Lower lobe of right lung (tissue), 2 donors: ENCODE measurements around the gene GUCA2A. TPM values are rescaled to one million over a fixed set of nuclear protein-coding genes. Genes with fewer than 3 reads are reported as not detected.
A peak's percentile ranks its signal among the peaks of the same experiment; 100 is the strongest.

Experiments used
- ATAC-seq, 2 donors: fragments of 200-7000 bp; cut with Tn5 transposase; one replicate each; pipeline ENCODE4 v1.9.1; 2020 to 2022; ENCODE audit warnings: mild to moderate bottlenecking in 2 of 2, moderate library complexity in 2 of 2
- DNase-seq: peaks from one replicate; pipeline ENCODE4 v3.0.0-alpha.2; 2020
- H3K27ac ChIP-seq: fragments of 200-600 bp; one replicate; pipeline ENCODE4 v1.8.0; 2022
- H3K27me3 ChIP-seq: fragments of 200-600 bp; one replicate; pipeline ENCODE4 v1.8.0; 2022; ENCODE audit warnings: low read depth
- H3K36me3 ChIP-seq: fragments of 200-600 bp; one replicate; pipeline ENCODE4 v1.8.0; 2022; ENCODE audit warnings: mild to moderate bottlenecking
- H3K4me1 ChIP-seq: fragments of 200-600 bp; one replicate; pipeline ENCODE4 v1.8.0; 2022
- H3K4me3 ChIP-seq: fragments of 200-600 bp; one replicate; pipeline ENCODE4 v1.8.0; 2022; ENCODE audit warnings: mild to moderate bottlenecking
- H3K9me3 ChIP-seq: fragments of 200-600 bp; one replicate; pipeline ENCODE4 v1.8.0; 2022
- intact Hi-C: fragments of 100-400 bp; cut with DNase I; formaldehyde crosslinking; loops from one replicate; pipeline ENCODE4 v1.11.0; 2022
- total RNA-seq: library from RNA; stranded (reverse); fragmentation: NEBNext Ultra II Directional; extraction: Animal tissue kit (Norgen Biotek cat#: 25700); gene quantifications from one replicate; pipeline ENCODE4 v1.2.1, GENCODE V29; 2021
- TF ChIP-seq, protein P1 (sequence below): fragments of 200-600 bp; IDR thresholded peaks from one replicate; pipeline ENCODE4 v1.8.0; 2022; ENCODE audit warnings: antibody characterized with exemption, mild to moderate bottlenecking
- donor health status: DM: no; HTN: yes; CAD: no; lungs with severe emphysema.

The GUCA2A gene
- total RNA-seq, 1 donor from 2014 or later, result not detected

GRCh38 chr1:42135426-42135825 lies 29.1 kb downstream of the GUCA2A start:
- H3K4me1 ChIP-seq, result no peaks in the 10 kb centered on the region
- DNase-seq (no peak), ATAC-seq (peak; percentile 88)
- no peaks in the 10 kb centered on the region for H3K36me3 ChIP-seq
- TF ChIP-seq, protein P1, sequence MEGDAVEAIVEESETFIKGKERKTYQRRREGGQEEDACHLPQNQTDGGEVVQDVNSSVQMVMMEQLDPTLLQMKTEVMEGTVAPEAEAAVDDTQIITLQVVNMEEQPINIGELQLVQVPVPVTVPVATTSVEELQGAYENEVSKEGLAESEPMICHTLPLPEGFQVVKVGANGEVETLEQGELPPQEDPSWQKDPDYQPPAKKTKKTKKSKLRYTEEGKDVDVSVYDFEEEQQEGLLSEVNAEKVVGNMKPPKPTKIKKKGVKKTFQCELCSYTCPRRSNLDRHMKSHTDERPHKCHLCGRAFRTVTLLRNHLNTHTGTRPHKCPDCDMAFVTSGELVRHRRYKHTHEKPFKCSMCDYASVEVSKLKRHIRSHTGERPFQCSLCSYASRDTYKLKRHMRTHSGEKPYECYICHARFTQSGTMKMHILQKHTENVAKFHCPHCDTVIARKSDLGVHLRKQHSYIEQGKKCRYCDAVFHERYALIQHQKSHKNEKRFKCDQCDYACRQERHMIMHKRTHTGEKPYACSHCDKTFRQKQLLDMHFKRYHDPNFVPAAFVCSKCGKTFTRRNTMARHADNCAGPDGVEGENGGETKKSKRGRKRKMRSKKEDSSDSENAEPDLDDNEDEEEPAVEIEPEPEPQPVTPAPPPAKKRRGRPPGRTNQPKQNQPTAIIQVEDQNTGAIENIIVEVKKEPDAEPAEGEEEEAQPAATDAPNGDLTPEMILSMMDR, result no peak
- peak overlapping the region; percentile 1 for H3K27ac ChIP-seq
- intact Hi-C loops, result no loop called here
- no peaks in the 10 kb centered on the region for H3K9me3 ChIP-seq
- H3K4me3 ChIP-seq, result no peak overlapping the region
- no peaks in the 10 kb centered on the region for H3K27me3 ChIP-seq

DNA sequence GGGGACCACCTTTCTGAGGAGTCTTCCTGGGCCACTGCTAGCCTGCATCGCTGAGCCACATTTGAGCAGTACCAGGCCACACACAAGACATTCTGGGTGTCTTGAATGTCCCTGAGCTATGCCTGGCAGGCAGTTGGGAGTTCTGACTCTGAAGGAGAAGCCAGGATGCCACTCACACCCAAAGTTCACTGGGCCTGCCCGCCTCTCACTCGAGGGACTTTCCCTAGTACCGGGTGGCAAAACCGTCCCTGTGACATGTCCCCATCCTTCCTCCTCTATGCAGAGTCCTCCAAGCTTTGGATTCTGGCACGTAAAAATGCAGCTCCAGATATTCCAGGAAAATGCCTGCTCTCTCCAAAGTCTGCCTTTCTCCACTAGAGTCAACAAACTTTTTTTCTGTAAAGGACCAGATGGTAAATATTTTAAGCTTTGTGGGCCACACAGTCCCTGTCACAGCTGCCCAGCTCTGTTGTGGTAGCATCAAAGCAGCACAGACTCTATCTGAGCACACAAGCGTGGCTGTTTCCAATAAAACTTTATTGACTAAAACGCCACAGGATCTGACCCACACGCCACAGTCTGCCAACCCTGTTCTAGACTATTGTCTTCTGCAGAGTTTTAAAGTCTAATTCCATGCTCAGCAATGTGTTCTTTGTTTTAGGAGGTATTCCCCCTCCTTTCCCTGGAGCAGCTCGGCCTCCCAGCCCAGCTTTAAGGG lies 30.6 kb downstream of the GUCA2A start:
- H3K27ac ChIP-seq, result no peak overlapping the region

GRCh38 chr1:42133390-42133789 lies 31.2 kb downstream of the GUCA2A start:
- ATAC-seq, result no peak
- intact Hi-C loops, result no loop called here
- H3K27ac ChIP-seq, result no peak overlapping the region
- no peaks in the 10 kb centered on the region for H3K4me1 ChIP-seq
- no peak for DNase-seq
- no peaks in the 10 kb centered on the region for H3K9me3 ChIP-seq
- no peaks in the 10 kb centered on the region for H3K27me3 ChIP-seq
- TF ChIP-seq, protein P1, result no peak
- no peak overlapping the region for H3K4me3 ChIP-seq
- no peaks in the 10 kb centered on the region for H3K36me3 ChIP-seq

More for the DNA sequence above, 30.6 kb downstream of the GUCA2A start:
- Histone ChIP-seq H3K36me3 (no peaks in the 10 kb centered on the region), H3K27me3 (no peaks in the 10 kb centered on the region), H3K4me3 (no peak overlapping the region), H3K4me1 (no peaks in the 10 kb centered on the region), H3K9me3 (no peaks in the 10 kb centered on the region)
- no peak for DNase-seq
- intact Hi-C loops, result no loop called here
- ATAC-seq, result no peak
- TF ChIP-seq, protein P1, result no peak

GRCh38 chr1:42130061-42130660 lies 34.4 kb downstream of the GUCA2A start:
- DNase-seq, result no peak
- intact Hi-C loops, result no loop called here
- TF ChIP-seq, protein P1, result no peak
- no peaks in the 10 kb centered on the region for H3K4me1 ChIP-seq
- no peak for ATAC-seq
- H3K36me3 ChIP-seq, result no peaks in the 10 kb centered on the region
- no peak overlapping the region for H3K4me3 ChIP-seq
- H3K27me3 ChIP-seq, result no peaks in the 10 kb centered on the region
- H3K9me3 ChIP-seq, result no peaks in the 10 kb centered on the region
- no peak overlapping the region for H3K27ac ChIP-seq

DNA sequence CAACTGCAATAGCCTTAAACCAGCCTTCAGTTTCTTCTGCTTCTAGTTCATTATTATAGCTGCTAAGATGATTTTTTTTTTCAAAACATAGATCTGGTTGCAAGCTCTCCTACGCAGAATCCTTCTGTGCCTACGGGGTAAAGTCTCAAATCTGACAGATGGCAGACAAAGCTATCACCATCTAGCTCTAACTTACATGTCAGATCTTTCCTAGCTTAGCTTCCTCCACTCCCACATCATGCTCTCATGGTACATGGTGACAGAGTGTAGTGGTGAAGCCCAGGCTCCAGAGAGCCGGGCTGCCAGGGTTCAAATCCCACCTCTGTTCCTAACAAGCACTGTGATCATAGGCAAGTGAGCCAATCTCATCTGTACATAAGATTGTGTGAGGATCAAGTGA lies 35.6 kb downstream of the GUCA2A start:
- Histone ChIP-seq H3K36me3 (no peaks in the 10 kb centered on the region), H3K27me3 (no peaks in the 10 kb centered on the region), H3K4me3 (no peak overlapping the region), H3K27ac (no peak overlapping the region), H3K4me1 (no peaks in the 10 kb centered on the region), H3K9me3 (no peaks in the 10 kb centered on the region)
- no peak for DNase-seq
- no peak for ATAC-seq
- intact Hi-C loops, result no loop called here
- TF ChIP-seq, protein P1, result no peak
